GM10266 (cell line): Measurements from ENCODE around the gene THADA.

ENCODE experiments used
- DNase-seq: peaks from one replicate; pipeline ENCODE4 v3.0.0; 2012; ENCODE audit errors: extremely low spot score
- CTCF ChIP-seq: IDR thresholded peaks from 2 replicates; pipeline ENCODE4 v1.5.1; 2012; ENCODE audit warnings: mild to moderate bottlenecking, low read depth; ENCODE audit not compliant: control insufficient read depth, insufficient read depth; ENCODE audit errors: missing control alignments

Gene THADA

DNA sequence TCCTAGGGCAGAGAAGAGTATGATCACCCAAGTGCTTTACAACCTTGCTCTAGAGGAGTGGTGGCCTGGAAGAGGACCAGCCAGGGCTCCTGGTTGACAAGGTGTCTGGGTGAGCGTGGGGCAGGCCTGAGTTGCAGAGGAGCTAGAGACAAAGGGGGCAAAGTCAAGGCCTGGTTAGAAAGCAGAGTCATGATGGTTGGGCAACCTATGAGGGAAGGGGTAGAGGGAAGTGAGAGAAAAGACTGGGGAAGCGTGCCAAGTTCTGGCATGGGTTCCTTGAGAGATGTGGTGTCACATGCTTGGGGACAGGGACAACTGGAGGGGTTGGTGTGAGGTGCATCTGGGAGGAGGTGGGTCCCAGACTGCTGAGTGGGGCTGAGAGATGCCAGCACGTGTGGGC lies 382.9 kb downstream of the THADA start:
- no peak for DNase-seq

DNA sequence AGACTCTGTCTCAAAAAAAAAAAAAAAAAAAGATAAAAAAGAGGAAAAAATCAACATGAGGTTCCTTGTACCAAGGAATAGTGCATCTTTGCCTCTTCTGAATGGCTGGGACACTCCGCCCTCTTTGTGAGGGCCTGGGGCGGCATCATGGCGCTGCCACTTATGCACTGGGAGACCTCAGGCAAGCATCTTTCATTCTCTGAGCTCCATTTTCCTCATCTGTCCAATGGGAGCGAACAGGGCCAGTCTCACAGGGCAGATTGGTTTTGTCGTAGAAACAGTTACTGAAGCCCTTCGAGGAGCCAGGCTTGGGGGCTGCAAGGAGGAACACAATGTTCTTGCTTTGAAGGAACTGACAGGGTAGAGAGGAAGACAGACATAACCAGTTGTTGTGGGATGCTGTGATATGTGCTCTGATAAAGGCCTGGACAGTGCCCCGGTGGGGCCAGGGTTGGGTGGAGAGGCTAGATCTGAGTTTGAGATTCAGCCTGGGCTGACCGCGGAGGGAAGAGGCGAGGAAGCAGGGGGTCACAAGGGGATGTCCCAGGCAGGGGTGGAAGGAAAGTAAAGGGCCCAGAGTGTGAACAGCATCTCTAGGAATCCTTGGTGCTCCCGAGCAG lies 383.5 kb downstream of the THADA start:
- TF ChIP-seq CTCF = no peak
- DNase-seq = no peak

More for the DNA sequence above, 382.9 kb downstream of the THADA start:
- TF ChIP-seq CTCF = no peak

GRCh38 chr2:43210467-43211303 lies 385.2 kb downstream of the THADA start:
- no peak for TF ChIP-seq CTCF
- no peak for DNase-seq

DNA sequence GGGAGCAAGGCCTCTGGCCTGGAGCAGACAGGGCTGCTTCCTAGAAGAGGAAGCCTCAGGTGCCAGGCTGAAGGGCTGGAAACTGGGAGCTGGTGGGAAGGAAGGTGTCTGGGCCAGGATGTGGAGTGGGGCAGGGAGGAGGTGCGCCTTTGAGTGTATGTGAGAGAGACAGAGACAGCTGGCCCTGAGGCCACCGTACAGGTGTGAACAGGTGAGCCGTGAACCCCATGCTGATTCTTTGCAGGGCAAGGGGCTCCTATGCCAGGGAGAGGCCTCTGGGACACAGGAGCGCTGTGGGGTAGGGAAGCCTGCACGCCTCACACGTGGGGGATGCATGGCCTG lies 385.7 kb downstream of the THADA start:
- no peak for TF ChIP-seq CTCF
- no peak for DNase-seq

GRCh38 chr2:43209204-43209717 lies 386.6 kb downstream of the THADA start:
- TF ChIP-seq CTCF = no peak
- no peak for DNase-seq

DNA sequence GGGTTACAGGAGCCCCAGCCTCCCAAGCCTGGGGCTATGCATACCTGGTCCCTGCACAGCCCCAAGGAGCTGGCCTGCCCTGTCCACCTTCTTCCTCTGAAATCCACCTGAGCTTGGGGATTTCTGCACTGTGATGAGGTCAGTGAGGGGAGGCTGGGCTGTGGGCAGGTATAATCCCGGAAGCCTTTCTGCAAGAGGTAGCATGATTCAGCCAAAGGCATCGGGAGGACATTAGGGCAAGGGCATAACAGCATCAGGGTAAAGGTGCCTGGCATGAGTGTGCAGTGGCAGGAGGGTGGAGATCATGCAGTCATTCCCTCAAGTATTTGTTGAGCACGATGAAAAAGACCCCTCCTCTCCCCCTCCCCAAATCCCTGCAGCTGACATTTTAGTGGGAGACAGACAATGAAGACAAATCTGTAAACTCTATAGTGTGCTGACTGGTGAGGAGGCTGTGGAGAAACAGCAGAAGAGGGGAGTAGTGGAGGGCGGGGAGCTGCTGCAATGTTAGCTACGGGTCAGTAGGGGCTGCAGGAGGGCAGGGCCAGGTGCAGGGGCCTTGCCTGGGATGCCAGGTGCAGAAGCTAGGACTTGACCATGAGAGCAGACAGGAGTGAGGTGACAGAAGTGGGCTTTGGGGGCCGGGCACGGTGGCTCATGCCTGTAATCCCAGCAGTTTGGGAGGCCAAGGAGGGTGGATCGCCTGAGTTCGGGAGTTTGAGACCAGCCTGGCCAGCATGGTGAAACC lies 388.1 kb downstream of the THADA start:
- no peak for DNase-seq
- TF ChIP-seq CTCF = no peak
